ENCODE data around the gene SHANK1.
"Not testable (repeated sequence)": the region's sequence is repeated elsewhere in the genome, so short reads cannot be mapped to it uniquely, and the experiment has no call there.

The SHANK1 gene

GRCh38 chr19:50640368-50640767 lies 79.2 kb downstream of the SHANK1 start:
- in situ Hi-C loops (cut with MboI; ENCODE audit: low sequenced_read_pairs): no loop called here

- in situ Hi-C loops (cut with MboI; ENCODE audit: low sequenced_read_pairs): no loop called here
These were observed 80.2 kb downstream of the SHANK1 start, which contains the start of gene SYT3 for GRCh38 chr19:50639121-50640112. SYT3 (minus strand) TSS chr19:50639881; CDS start chr19:50637411, 2,470 bp downstream.

- in situ Hi-C loops (cut with MboI; ENCODE audit: low sequenced_read_pairs): no loop called here
These were observed 81.0 kb downstream of the SHANK1 start for GRCh38 chr19:50638600-50638999.

- in situ Hi-C loops (cut with MboI; ENCODE audit: low sequenced_read_pairs): no loop called here
These were observed 83.1 kb downstream of the SHANK1 start for GRCh38 chr19:50636317-50637085.

- in situ Hi-C loops (cut with MboI; ENCODE audit: low sequenced_read_pairs): no loop called here
These were observed 85.6 kb downstream of the SHANK1 start for GRCh38 chr19:50633973-50634372.

DNA sequence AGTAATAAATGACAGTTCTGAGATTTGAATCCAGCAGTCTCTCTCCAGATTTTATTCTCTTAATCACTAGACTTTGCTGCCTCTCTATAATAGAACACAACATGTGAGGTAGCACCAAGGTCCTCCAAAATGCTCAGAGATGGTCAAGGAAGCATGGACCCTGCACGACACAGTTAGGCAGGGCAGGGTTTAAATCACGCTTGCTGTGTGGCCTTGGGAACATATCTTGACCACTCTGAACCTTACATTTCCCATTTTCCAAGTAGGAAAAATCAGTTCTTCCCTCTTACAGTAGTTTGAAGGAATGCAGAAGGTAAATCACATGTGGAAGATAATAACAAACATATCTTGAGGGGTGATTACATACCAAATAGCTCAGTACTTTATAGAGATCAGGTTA lies 86.2 kb downstream of the SHANK1 start:
- in situ Hi-C loops (cut with MboI; ENCODE audit: low sequenced_read_pairs): no loop called here

DNA sequence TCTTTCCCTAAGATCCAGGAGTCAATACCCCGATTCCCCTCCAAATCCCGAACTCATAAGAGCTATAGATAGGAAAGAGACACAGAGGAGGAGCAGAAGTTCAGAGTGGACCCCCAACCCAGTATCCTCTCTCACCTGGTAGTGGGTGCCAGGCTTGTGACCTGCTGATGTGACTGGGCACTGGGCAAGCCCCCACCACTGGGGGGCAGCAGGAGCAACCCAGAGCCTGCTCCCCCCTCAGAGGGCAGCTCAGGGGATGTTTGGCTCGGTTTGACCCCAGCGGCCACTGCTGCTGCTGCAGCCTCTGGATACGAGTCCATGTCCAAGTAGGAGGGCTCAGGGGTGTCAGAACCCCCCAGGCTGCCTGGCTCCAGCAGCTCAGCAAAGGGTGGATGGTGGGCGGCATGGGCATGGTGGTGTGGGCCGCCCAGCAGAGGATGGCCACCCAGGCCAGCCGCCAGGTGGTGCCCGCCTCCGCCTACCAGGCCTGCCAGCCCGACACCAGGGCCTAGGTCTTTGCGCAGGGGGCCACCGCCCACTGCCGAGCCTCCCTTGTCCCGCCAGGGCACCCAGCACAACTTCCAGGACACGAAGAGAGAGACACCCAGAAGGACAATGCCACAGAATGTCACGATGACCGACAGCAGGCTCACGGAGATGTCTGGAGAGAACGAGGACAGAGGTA lies 87.3 kb downstream of the SHANK1 start:
- in situ Hi-C loops (cut with MboI; ENCODE audit: low sequenced_read_pairs): no loop called here

- in situ Hi-C loops (cut with MboI; ENCODE audit: low sequenced_read_pairs): no loop called here
These were observed 89.8 kb downstream of the SHANK1 start for GRCh38 chr19:50629801-50630200.

GRCh38 chr19:50629194-50629593 lies 90.4 kb downstream of the SHANK1 start:
- in situ Hi-C loops (cut with MboI; ENCODE audit: low sequenced_read_pairs): no loop called here

GRCh38 chr19:50628551-50628950 lies 91.1 kb downstream of the SHANK1 start:
- in situ Hi-C loops (cut with MboI; ENCODE audit: low sequenced_read_pairs): no loop called here

- in situ Hi-C loops (cut with MboI; ENCODE audit: low sequenced_read_pairs): no loop called here
These were observed 91.5 kb downstream of the SHANK1 start for GRCh38 chr19:50628146-50628545.

- in situ Hi-C loops (cut with MboI; ENCODE audit: low sequenced_read_pairs): no loop called here
These were observed 92.8 kb downstream of the SHANK1 start for GRCh38 chr19:50626795-50627194.

GRCh38 chr19:50626011-50626410 lies 93.6 kb downstream of the SHANK1 start:
- in situ Hi-C loops (cut with MboI; ENCODE audit: low sequenced_read_pairs): no loop called here

GRCh38 chr19:50624949-50625600 lies 94.5 kb downstream of the SHANK1 start:
- in situ Hi-C loops (cut with MboI; ENCODE audit: low sequenced_read_pairs): no loop called here

- in situ Hi-C loops (cut with MboI; ENCODE audit: low sequenced_read_pairs): not testable (repeated sequence)
These were observed 99.2 kb downstream of the SHANK1 start for GRCh38 chr19:50620394-50620906.

GRCh38 chr19:50619184-50619583 lies 100.4 kb downstream of the SHANK1 start:
- in situ Hi-C loops (cut with MboI; ENCODE audit: low sequenced_read_pairs): not testable (repeated sequence)

DNA sequence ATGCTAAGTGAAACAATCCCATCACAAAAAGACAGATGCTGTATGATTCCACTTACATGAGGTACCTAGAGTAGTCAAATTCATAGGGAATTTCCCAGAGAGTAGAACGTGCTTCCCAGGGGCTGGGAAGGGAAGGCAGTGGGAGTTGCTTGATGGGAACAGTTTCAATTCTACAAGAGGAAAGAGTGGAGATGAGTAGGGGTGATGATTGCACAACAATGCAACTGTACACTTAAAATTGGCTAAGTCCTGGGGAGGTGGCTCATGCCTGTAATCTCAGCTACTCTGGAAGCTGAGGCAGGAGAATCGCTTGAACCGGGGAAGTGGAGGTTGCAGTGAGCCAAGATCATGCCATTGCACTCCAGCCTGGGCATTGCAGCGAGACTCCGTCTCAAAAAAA lies 101.2 kb downstream of the SHANK1 start:
- in situ Hi-C loops (cut with MboI; ENCODE audit: low sequenced_read_pairs): not testable (repeated sequence)

DNA sequence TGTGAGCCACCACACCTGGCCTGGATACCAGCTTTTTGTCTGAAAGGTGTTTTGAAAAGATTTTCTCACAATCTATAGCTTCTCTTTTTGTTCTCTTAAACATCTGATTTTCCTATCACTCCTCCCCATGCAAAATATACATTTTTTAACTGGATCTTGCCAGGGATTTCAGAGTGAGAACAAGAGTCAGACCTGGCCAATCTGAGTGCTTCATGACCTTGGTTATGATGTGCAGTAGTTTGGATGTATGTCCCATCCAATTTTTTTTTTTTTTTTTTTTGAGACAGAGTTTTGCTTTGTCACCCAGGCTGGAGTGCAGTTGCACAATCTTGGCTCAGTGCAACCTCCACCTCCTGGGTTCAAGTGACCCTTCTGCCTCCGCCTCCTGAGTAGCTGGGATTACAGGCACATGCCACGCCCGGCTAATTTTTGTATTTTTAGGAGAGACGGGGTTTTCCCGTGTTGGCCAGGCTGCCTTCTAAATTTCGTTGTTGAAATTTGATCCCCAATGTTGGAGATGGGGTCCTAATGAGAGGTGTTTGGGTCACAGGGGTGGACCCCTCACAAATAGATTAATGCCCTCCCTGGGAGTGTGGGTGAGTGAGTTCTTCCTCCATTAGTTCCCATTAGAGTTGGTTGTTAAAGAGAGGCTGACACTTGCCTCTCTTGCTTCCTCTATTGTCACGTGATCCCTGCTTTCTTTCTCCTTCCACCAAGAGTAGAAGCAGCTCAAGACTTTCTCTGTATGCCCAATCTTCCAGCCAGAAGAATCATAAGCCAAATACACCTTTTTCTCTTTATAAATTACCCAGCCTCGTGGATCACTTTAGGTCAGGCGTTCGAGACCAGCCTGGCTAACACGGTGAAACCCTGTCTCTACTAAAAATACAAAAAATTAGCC lies 106.8 kb downstream of the SHANK1 start:
- in situ Hi-C loops (cut with MboI; ENCODE audit: low sequenced_read_pairs): not testable (repeated sequence)

All from HL-60/S4 treated with retinoic acid at 250 ng/mL for 4 days and 3 days (cell line).